ENCODE results near the gene GLIS1.

The GLIS1 gene

DNA sequence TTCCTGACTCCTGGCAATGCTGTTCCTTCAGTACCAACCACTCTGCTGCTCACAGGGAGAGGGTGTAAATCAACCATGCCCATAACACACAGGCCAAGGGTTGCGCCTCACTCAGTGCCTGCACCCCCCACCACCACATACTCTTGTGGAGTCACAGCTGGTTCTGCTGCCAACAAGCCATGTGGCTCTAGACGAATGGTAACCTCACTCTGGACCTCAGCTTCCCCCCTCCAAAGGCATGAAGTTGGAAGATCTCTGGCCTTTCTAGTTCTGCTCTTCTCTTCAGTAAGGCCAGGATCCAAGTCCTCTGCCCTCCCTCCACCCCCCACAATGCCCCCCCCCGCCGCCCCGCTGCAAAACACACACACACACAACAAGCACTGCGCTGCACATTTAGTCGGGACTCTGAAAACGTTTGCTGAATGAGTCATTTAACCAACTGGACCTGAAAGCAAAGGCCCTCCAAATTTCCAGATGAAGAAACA, 1.7 kb upstream of the GLIS1 start:
- DNase-seq (ENCODE audit: extremely low spot score) = no peak
- ChIA-PET CTCF (interaction anchor here (0.6 kb wide), 1 partner anchor 21 kb away, joined by 6 read pairs; no protein-coding TSS in a partner anchor), POLR2A (no interaction called here)
- TF ChIP-seq, protein P1, sequence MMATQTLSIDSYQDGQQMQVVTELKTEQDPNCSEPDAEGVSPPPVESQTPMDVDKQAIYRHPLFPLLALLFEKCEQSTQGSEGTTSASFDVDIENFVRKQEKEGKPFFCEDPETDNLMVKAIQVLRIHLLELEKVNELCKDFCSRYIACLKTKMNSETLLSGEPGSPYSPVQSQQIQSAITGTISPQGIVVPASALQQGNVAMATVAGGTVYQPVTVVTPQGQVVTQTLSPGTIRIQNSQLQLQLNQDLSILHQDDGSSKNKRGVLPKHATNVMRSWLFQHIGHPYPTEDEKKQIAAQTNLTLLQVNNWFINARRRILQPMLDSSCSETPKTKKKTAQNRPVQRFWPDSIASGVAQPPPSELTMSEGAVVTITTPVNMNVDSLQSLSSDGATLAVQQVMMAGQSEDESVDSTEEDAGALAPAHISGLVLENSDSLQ (IDR thresholded peaks at IDR 0.05) = no peak
- TF ChIP-seq CTBP1 (IDR thresholded peaks at IDR 0.05; ENCODE audit: borderline replicate concordance) (no peak), SUZ12 (IDR thresholded peaks at IDR 0.05) (no peak), ELF4 (IDR thresholded peaks at IDR 0.05) (no peak), BHLHE40 (IDR thresholded peaks at IDR 0.05; ENCODE audit: borderline replicate concordance) (no peak), LEF1 (IDR thresholded peaks at IDR 0.05; ENCODE audit: borderline replicate concordance) (no peak), ZNF384 (IDR thresholded peaks at IDR 0.05) (no peak), ARNT (IDR thresholded peaks at IDR 0.05) (no peak), FOXM1 (IDR thresholded peaks at IDR 0.05; ENCODE audit: borderline replicate concordance) (no peak), TARDBP (IDR thresholded peaks at IDR 0.05) (no peak), SP1 (IDR thresholded peaks at IDR 0.05) (no peak), FOXK2 (IDR thresholded peaks at IDR 0.05) (no peak), FOXA1 (IDR thresholded peaks at IDR 0.05) (no peak), NFRKB (IDR thresholded peaks at IDR 0.05) (no peak), HDGF (IDR thresholded peaks at IDR 0.05; ENCODE audit: borderline replicate concordance) (no peak), L3MBTL2 (conservative IDR thresholded peaks at IDR 0.05) (no peak)

DNA sequence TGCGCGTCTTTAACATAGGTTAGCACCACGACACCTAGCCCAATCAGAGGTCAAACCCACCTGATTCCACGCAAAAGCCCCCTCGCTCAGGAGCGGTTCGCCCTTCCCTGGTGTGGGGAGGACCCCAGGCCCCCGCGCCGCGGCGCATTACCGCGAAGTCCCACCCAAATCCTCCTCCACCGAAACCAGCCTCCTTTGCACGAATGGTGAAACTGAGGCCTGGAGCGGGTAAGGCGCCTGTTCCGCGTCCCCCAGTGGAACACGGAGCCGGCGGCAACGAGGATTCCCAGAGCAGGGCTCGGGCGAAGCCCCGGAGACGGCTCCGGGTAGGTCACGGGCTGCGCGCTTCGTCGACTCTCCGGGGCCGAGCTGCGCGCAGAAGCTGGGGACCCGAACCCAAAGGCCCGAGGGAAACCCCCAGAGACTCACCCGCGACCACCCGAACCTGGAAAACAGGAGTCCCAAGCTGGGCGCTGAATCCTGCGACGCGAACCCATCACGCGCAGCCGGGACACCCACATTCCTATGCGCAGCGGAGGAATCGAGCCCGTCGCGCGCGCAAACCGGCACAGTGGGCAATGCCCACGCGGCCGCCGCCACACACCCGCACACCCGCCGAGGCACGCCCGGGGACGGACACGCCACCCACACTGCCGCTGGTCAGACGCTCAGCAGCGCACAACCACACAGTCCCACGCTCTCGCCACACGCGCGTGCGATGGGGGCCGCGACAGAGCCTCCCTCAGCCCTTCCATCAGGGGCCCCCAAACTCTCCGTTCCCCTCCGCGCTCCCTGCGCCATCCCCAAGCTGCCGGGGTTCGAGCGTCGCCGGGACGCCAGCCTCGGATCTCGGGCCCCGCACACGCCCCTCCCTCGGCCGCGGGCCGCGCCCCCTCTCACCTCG, 507 bp downstream of the GLIS1 start:
- DNase-seq (ENCODE audit: extremely low spot score) = no peak
- ChIA-PET POLR2A (no interaction called here), CTCF (no interaction called here)
- TF ChIP-seq FOXK2 (IDR thresholded peaks at IDR 0.05) (no peak), CTBP1 (IDR thresholded peaks at IDR 0.05; ENCODE audit: borderline replicate concordance) (no peak), ARNT (IDR thresholded peaks at IDR 0.05) (no peak), TARDBP (IDR thresholded peaks at IDR 0.05) (no peak), SP1 (IDR thresholded peaks at IDR 0.05) (no peak), ELF4 (IDR thresholded peaks at IDR 0.05) (no peak), FOXA1 (IDR thresholded peaks at IDR 0.05) (no peak), ZNF384 (IDR thresholded peaks at IDR 0.05) (no peak), NFRKB (IDR thresholded peaks at IDR 0.05) (no peak), BHLHE40 (IDR thresholded peaks at IDR 0.05; ENCODE audit: borderline replicate concordance) (no peak), SUZ12 (IDR thresholded peaks at IDR 0.05) (no peak), LEF1 (IDR thresholded peaks at IDR 0.05; ENCODE audit: borderline replicate concordance) (no peak), FOXM1 (IDR thresholded peaks at IDR 0.05; ENCODE audit: borderline replicate concordance) (no peak), L3MBTL2 (conservative IDR thresholded peaks at IDR 0.05) (no peak)
- TF ChIP-seq, protein P1 (IDR thresholded peaks at IDR 0.05) = no peak

DNA sequence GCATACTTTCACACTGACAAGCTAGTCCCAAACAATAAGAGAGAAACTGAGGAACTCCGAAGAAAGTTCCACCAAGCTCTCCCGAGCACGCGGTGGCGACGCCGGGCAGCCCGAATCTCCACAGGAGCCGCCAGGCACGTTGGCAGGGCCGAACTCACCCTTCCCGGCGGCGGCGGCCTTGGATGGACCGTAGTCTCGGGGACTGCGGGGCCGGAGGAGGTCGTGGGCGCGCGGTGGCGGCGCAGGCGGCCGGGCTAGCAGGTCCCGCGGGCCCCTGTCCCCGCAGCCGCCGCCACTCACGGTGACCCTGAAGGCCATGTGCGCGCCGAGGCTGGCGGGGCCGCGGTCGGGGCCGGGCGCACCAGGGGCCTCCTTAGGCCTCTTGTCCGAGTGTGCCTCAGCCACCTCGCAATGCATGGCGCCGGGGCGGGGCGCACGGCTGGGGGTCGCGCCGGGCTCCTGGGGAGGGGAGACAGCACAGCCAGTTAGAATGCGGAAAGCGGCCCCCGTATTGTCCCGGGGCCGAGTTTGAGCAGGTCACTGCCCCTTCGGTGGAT, 1.2 kb downstream of the GLIS1 start:
- ChIA-PET POLR2A (no interaction called here), CTCF (no interaction called here)
- DNase-seq (ENCODE audit: extremely low spot score) = no peak
- TF ChIP-seq SUZ12 (IDR thresholded peaks at IDR 0.05) (no peak), LEF1 (IDR thresholded peaks at IDR 0.05; ENCODE audit: borderline replicate concordance) (no peak), FOXM1 (IDR thresholded peaks at IDR 0.05; ENCODE audit: borderline replicate concordance) (no peak), SP1 (IDR thresholded peaks at IDR 0.05) (no peak), NFRKB (IDR thresholded peaks at IDR 0.05) (no peak), FOXA1 (IDR thresholded peaks at IDR 0.05) (no peak), ARNT (IDR thresholded peaks at IDR 0.05) (no peak), CTBP1 (IDR thresholded peaks at IDR 0.05; ENCODE audit: borderline replicate concordance) (no peak), ELF4 (IDR thresholded peaks at IDR 0.05) (no peak), TARDBP (IDR thresholded peaks at IDR 0.05) (no peak)
- TF ChIP-seq, protein P1 (IDR thresholded peaks at IDR 0.05) = no peak

DNA sequence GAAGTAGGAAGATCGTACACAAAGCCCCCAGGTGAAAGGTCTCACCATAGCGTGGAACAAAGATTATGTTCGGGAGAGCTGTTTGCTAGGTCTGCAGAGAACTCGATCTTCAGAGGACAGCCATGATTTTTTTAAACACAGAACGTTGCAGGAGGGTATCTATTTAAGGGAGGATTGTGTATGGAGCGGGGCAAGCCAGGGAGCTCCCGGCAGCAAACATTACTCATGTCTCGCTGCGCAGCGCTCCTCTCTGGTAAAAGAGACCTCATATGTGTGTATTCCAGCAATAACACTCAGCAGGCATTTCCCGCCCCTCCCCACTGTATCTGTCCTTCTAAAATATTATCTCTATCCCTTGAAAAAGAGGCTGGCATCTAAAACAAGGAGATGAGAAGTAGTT, 2.7 kb downstream of the GLIS1 start:
- ChIA-PET CTCF (interaction anchor here (0.7 to 2.0 kb wide), 3 partner anchors 21 to 267 kb away, joined by 3 to 13 read pairs (median 3); no protein-coding TSS in a partner anchor), POLR2A (interaction anchor here (1.3 to 1.9 kb wide), 2 partner anchors 12 to 20 kb away, joined by 5 to 6 read pairs; no protein-coding TSS in a partner anchor)
- no peak for TF ChIP-seq ARNT (IDR thresholded peaks at IDR 0.05)
- TF ChIP-seq CTBP1 (IDR thresholded peaks at IDR 0.05; ENCODE audit: borderline replicate concordance) = no peak
- no peak for TF ChIP-seq FOXK2 (IDR thresholded peaks at IDR 0.05)
- no peak for TF ChIP-seq SP1 (IDR thresholded peaks at IDR 0.05)
- no peak for TF ChIP-seq HDGF (IDR thresholded peaks at IDR 0.05; ENCODE audit: borderline replicate concordance)
- TF ChIP-seq FOXM1 (IDR thresholded peaks at IDR 0.05; ENCODE audit: borderline replicate concordance) = no peak
- TF ChIP-seq L3MBTL2 (conservative IDR thresholded peaks at IDR 0.05) = no peak
- TF ChIP-seq SUZ12 (IDR thresholded peaks at IDR 0.05) = no peak
- TF ChIP-seq BHLHE40 (IDR thresholded peaks at IDR 0.05; ENCODE audit: borderline replicate concordance) = no peak
- no peak for TF ChIP-seq ZNF384 (IDR thresholded peaks at IDR 0.05)
- no peak for TF ChIP-seq TARDBP (IDR thresholded peaks at IDR 0.05)
- TF ChIP-seq ELF4 (IDR thresholded peaks at IDR 0.05) = no peak
- TF ChIP-seq, protein P1 (IDR thresholded peaks at IDR 0.05) = no peak
- no peak for TF ChIP-seq LEF1 (IDR thresholded peaks at IDR 0.05; ENCODE audit: borderline replicate concordance)
- no peak for TF ChIP-seq NFRKB (IDR thresholded peaks at IDR 0.05)
- TF ChIP-seq FOXA1 (IDR thresholded peaks at IDR 0.05) = no peak

More for the DNA sequence above, 2.7 kb downstream of the GLIS1 start:
- no peak for DNase-seq (ENCODE audit: extremely low spot score)
